T-cell (primary cell): Measurements from ENCODE around the gene PICK1. TPM values are rescaled to one million over a fixed set of nuclear protein-coding genes. Genes with fewer than 3 reads are reported as not detected.

Experiments
- ATAC-seq, 4 experiments: fragments of 200-7000 bp in 3 of 4; fragments of 150-1000 bp in 1 of 4; cut with Tn5 transposase; replicated peaks in 1 of 4; 1 replicate in 3 of 4; 2 replicates in 1 of 4; pipeline ENCODE4 v1.10.0; 2021; ENCODE audit warnings: moderate library complexity in 3 of 4, mild to moderate bottlenecking in 2 of 4, moderate number of reproducible peaks in 1 of 4
- CTCF ChIA-PET, 2 donors: fragments of 300-600 bp; sonication (Branson Sonifier 250); formaldehyde crosslinking; loops; one replicate each; lab custom pipeline; 2022; ENCODE audit warnings: antibody characterized with exemption in 2 of 2; lab: Charles Lee
- POLR2A ChIA-PET, 2 donors: fragments of 300-600 bp; sonication (Branson Sonifier 250); formaldehyde crosslinking; loops; one replicate each; lab custom pipeline; 2022; ENCODE audit warnings: antibody characterized with exemption in 2 of 2; lab: Charles Lee
- DNase-seq, 35 experiments: peaks; one replicate each; pipeline versions ENCODE4 v3.0.0 to v3.0.0-alpha.2; 2013 to 2023
- H3K27ac ChIP-seq: one replicate; pipeline ENCODE4 v1.5.1; 2013; ENCODE audit warnings: low read length
- H3K27me3 ChIP-seq, 2 experiments: replicated peaks in 1 of 2; 1 replicate in 1 of 2; 2 replicates in 1 of 2; pipeline versions ENCODE4 v1.6.1 to v1.7.0; 2013; ENCODE audit warnings: low read length in 1 of 2, mixed read lengths in 1 of 2; ENCODE audit not compliant: control insufficient read depth in 2 of 2, insufficient read depth in 2 of 2; ENCODE audit errors: extremely low read depth in 1 of 2
- H3K36me3 ChIP-seq, 2 donors: 1 replicate in 1 of 2; 2 replicates in 1 of 2; pipeline versions ENCODE4 v1.6.1 to v1.7.0; 2013; ENCODE audit warnings: low read length in 1 of 2; ENCODE audit not compliant: control insufficient read depth in 2 of 2, insufficient read depth in 1 of 2; ENCODE audit errors: extremely low read depth in 1 of 2
- H3K4me1 ChIP-seq, 2 experiments: 1 replicate in 1 of 2; 2 replicates in 1 of 2; pipeline versions ENCODE4 v1.6.1 to v1.7.0; 2013; ENCODE audit warnings: low read length in 2 of 2, mixed read lengths in 1 of 2; ENCODE audit not compliant: insufficient read depth in 2 of 2, control insufficient read depth in 1 of 2; ENCODE audit errors: extremely low read depth in 1 of 2
- H3K4me3 ChIP-seq, 2 donors: 1 replicate in 1 of 2; 2 replicates in 1 of 2; pipeline versions ENCODE4 v1.5.1 to v1.7.0; 2013; ENCODE audit warnings: mild to moderate bottlenecking in 2 of 2, low read length in 1 of 2, moderate library complexity in 1 of 2; ENCODE audit not compliant: control insufficient read depth in 1 of 2; ENCODE audit errors: extremely low read depth in 1 of 2
- H3K9me3 ChIP-seq: 2 replicates; pipeline ENCODE4 v1.7.0; 2013
- H3K27ac Mint-ChIP-seq, 2 donors: one replicate each; pipeline ENCODE4 v1.8.0; 2020 to 2021; ENCODE audit warnings: mild to moderate bottlenecking in 2 of 2, mixed read lengths in 2 of 2
- H3K27me3 Mint-ChIP-seq, 2 donors: one replicate each; pipeline ENCODE4 v1.8.0; 2021 to 2022; ENCODE audit warnings: mixed read lengths in 2 of 2
- H3K36me3 Mint-ChIP-seq: one replicate; pipeline ENCODE4 v1.8.0; 2021; ENCODE audit warnings: mixed read lengths
- H3K4me1 Mint-ChIP-seq, 3 donors: one replicate each; pipeline ENCODE4 v1.8.0; 2020 to 2022; ENCODE audit warnings: mixed read lengths in 3 of 3, mild to moderate bottlenecking in 1 of 3
- H3K4me3 Mint-ChIP-seq, 3 donors: one replicate each; pipeline ENCODE4 v1.8.0; 2020 to 2022; ENCODE audit warnings: mild to moderate bottlenecking in 3 of 3, mixed read lengths in 3 of 3, moderate library complexity in 3 of 3
- H3K9me3 Mint-ChIP-seq, 3 donors: one replicate each; pipeline ENCODE4 v1.8.0; 2020 to 2022; ENCODE audit warnings: mixed read lengths in 3 of 3
- WGBS: methylation state at CpG from one replicate; pipeline ENCODE4 v1.1.5; 2013; ENCODE audit warnings: missing lambda C conversion rate; ENCODE audit not compliant: insufficient coverage; 5-methylcytosine and 5-hydroxymethylcytosine counted together
- total RNA-seq, 35 experiments: library from RNA in 6 of 35; stranded (reverse) in 6 of 35; fragments of 120-200 nt in 1 of 35; gene quantifications; one replicate each; pipeline versions ENCODE4 v1.2.1 to v1.2.4 and lab custom pipeline; 2013 to 2026

PICK1 gene
- total RNA-seq, 5 donors from 2014 or later (not counting 1 experiment from before 2014, with no cell fraction given): 26.4 to 32.0 (median 27.7) TPM

DNA sequence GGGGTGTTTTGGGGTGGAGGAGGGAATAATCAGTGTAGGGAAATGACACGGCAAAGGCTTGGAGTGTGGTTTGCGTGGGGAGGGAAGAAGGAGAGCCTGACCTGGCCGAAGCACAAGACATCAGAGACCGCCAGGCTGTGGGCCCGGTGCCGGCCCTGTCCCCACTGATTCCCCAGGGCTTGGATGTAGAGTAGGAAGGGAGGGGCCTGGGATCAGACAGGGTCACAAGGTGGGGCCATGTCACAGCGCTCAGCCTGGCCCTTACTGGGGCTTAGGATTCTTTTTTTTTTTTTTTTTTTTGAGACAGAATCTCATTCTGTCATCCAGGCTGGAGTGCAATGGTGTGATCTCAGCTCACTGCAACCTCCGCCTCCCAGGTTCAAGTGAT, 9.8 kb downstream of the PICK1 start:
- CTCF ChIA-PET: interaction anchor here in 1 of 2 donors (0.6 kb wide), 1 partner anchor 77 kb away, joined by 6 read pairs; no protein-coding TSS in a partner anchor
- no peak overlapping the region for H3K4me3 Mint-ChIP-seq
- no peak overlapping the region for H3K4me3 ChIP-seq

GRCh38 chr22:38067761-38068360, 10.7 kb downstream of the PICK1 start:
- WGBS: 98% methylated on average over 10 of the region's 13 CpGs
- Mint-ChIP-seq H3K27ac (no peak overlapping the region), H3K27me3 (no peaks in the 10 kb centered on the region), H3K9me3 (no peaks in the 10 kb centered on the region), H3K4me3 (no peak overlapping the region), H3K36me3 (peaks cover 57% of the 10 kb centered on the region), H3K4me1 (no peaks in the 10 kb centered on the region)
- peaks cover 0 to 2% of the 10 kb centered on the region in 2 experiments for H3K27me3 ChIP-seq
- ChIA-PET POLR2A (no interaction called here), CTCF (interaction anchor here (0.6 to 1.1 kb wide), 2 partner anchors 76 to 555 kb away, joined by 5 to 6 read pairs; no protein-coding TSS in a partner anchor)
- no peak overlapping the region for H3K4me3 ChIP-seq
- no peaks in the 10 kb centered on the region for H3K4me1 ChIP-seq
- no peak overlapping the region for H3K27ac ChIP-seq
- H3K9me3 ChIP-seq: no peaks in the 10 kb centered on the region
- peaks cover 16 to 47% of the 10 kb centered on the region in 2 donors for H3K36me3 ChIP-seq
- no peak for ATAC-seq
- DNase-seq: no peak

More for the DNA sequence above, 9.8 kb downstream of the PICK1 start:
- Mint-ChIP-seq H3K36me3 (peaks cover 55% of the 10 kb centered on the region), H3K4me1 (peaks cover 0 to 3% (median 2%) of the 10 kb centered on the region in 3 donors), H3K9me3 (no peaks in the 10 kb centered on the region), H3K27me3 (no peaks in the 10 kb centered on the region), H3K27ac (no peak overlapping the region)
- H3K36me3 ChIP-seq: peaks cover 16 to 44% of the 10 kb centered on the region in 2 donors
- POLR2A ChIA-PET: no interaction called here
- H3K27ac ChIP-seq: no peak overlapping the region
- WGBS: 91% methylated on average over 3 of the region's 8 CpGs
- no peak for ATAC-seq
- peaks cover 0 to 2% of the 10 kb centered on the region in 2 experiments for H3K27me3 ChIP-seq
- DNase-seq: no peak
- H3K9me3 ChIP-seq: no peaks in the 10 kb centered on the region
- H3K4me1 ChIP-seq: no peaks in the 10 kb centered on the region

- Mint-ChIP-seq H3K27ac (no peak overlapping the region), H3K4me3 (no peak overlapping the region), H3K36me3 (peaks cover 58% of the 10 kb centered on the region), H3K27me3 (no peaks in the 10 kb centered on the region), H3K9me3 (no peaks in the 10 kb centered on the region), H3K4me1 (no peaks in the 10 kb centered on the region)
- POLR2A ChIA-PET: interaction anchor here in 1 of 2 donors (0.7 kb wide), 1 partner anchor 124 kb away, joined by 3 read pairs; no protein-coding TSS in a partner anchor
- peaks cover 0 to 2% of the 10 kb centered on the region in 2 experiments for H3K27me3 ChIP-seq
- ATAC-seq: no peak
- H3K36me3 ChIP-seq: peaks cover 18 to 53% of the 10 kb centered on the region in 2 donors
- H3K4me3 ChIP-seq: no peak overlapping the region
- H3K27ac ChIP-seq: no peak overlapping the region
- CTCF ChIA-PET: interaction anchor here in 1 of 2 donors (1.1 kb wide), 1 partner anchor 554 kb away, joined by 5 read pairs; no protein-coding TSS in a partner anchor
- no peaks in the 10 kb centered on the region for H3K4me1 ChIP-seq
- no peaks in the 10 kb centered on the region for H3K9me3 ChIP-seq
- DNase-seq: no peak
- WGBS: 97% methylated on average over 4 of the region's 13 CpGs
Observed at GRCh38 chr22:38068641-38069371, 11.6 kb downstream of the PICK1 start.

- CTCF ChIA-PET: interaction anchor here in 1 of 2 donors (0.8 kb wide), 1 partner anchor 12 kb away, joined by 4 read pairs; the partner anchor contains the start of gene PICK1
- Mint-ChIP-seq H3K36me3 (peaks cover 63% of the 10 kb centered on the region), H3K4me1 (no peaks in the 10 kb centered on the region), H3K4me3 (no peak overlapping the region), H3K27me3 (no peaks in the 10 kb centered on the region), H3K9me3 (no peaks in the 10 kb centered on the region), H3K27ac (no peak overlapping the region)
- Histone ChIP-seq H3K4me1 (no peaks in the 10 kb centered on the region), H3K9me3 (no peaks in the 10 kb centered on the region), H3K27me3 (peaks cover 0 to 2% of the 10 kb centered on the region in 2 experiments), H3K27ac (no peak overlapping the region), H3K36me3 (peaks cover 18 to 56% of the 10 kb centered on the region in 2 donors), H3K4me3 (no peak overlapping the region)
- DNase-seq (no peak), ATAC-seq (no peak)
- WGBS: 99% methylated on average over 8 of the region's 21 CpGs
- POLR2A ChIA-PET: interaction anchor here in 1 of 2 donors (0.6 to 0.7 kb wide), 2 partner anchors 67 to 123 kb away, joined by 3 to 4 read pairs; no protein-coding TSS in a partner anchor
Observed at GRCh38 chr22:38069372-38070249, 12.4 kb downstream of the PICK1 start.

DNA sequence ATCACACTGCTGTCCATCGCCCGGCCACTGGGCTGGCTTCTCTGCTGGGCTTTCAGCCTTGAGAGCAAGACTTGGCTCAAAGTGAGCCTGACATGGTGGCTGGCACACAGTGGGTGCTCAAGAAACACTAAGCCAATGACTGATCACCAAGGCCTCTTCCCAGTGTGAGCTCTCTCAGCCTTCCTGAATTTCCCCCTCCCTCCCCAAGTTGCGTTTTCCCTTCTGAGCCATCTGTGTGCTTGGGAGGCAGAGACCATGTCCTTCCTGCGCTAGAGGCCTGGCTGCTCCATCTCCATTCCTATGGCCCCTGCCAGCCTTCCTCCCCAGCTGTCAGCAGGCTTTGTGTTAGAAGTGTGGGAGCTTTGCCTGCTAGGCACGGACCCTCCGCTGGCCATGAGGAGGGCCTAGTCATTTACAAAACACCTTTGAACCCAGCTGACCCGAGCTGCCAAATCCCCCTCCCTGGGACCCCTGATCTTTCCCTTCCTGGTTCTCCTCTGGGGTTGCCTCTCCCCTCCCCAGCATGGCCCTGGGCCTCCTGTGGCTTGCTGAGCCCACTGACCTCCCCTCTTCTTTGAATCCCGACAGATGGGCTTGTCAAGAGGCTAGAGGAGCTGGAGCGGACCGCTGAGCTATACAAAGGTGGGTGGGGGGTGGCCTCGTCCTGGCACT, 13.2 kb downstream of the PICK1 start:
- Mint-ChIP-seq H3K4me3 (no peak overlapping the region), H3K9me3 (no peaks in the 10 kb centered on the region), H3K27ac (no peak overlapping the region), H3K27me3 (no peaks in the 10 kb centered on the region), H3K36me3 (peaks cover 55% of the 10 kb centered on the region), H3K4me1 (no peaks in the 10 kb centered on the region)
- POLR2A ChIA-PET: interaction anchor here in 1 of 2 donors (0.6 kb wide), 1 partner anchor 66 kb away, joined by 4 read pairs; no protein-coding TSS in a partner anchor
- no peaks in the 10 kb centered on the region for H3K9me3 ChIP-seq
- CTCF ChIA-PET: interaction anchor here in 1 of 2 donors (0.8 kb wide), 1 partner anchor 13 kb away, joined by 4 read pairs; the partner anchor contains the start of gene PICK1
- peaks cover 16 to 48% of the 10 kb centered on the region in 2 donors for H3K36me3 ChIP-seq
- DNase-seq: no peak
- 89% methylated on average over 4 of the region's 11 CpGs for WGBS
- no peaks in the 10 kb centered on the region for H3K4me1 ChIP-seq
- no peak for ATAC-seq
- H3K27me3 ChIP-seq: peaks cover 0 to 2% of the 10 kb centered on the region in 2 experiments
- H3K27ac ChIP-seq: no peak overlapping the region
- no peak overlapping the region for H3K4me3 ChIP-seq
